Measurements from ENCODE around the gene TM4SF18. TPM values are rescaled to one million over a fixed set of nuclear protein-coding genes. Genes with fewer than 3 reads are reported as not detected.

TM4SF18 gene
- total RNA-seq, 1 donor from 2014 or later = 3.7 TPM

- no peak for DNase-seq (ENCODE audit: low spot score)
Observed at GRCh38 chr3:149284034-149284433, 49.4 kb downstream of the TM4SF18 start.

- no peak for DNase-seq (ENCODE audit: low spot score)
Observed at GRCh38 chr3:149283401-149283800, 50.0 kb downstream of the TM4SF18 start.

- no peak for DNase-seq (ENCODE audit: low spot score)
Observed at GRCh38 chr3:149282836-149283235, 50.6 kb downstream of the TM4SF18 start.

GRCh38 chr3:149282322-149282721, 51.1 kb downstream of the TM4SF18 start:
- DNase-seq (ENCODE audit: low spot score) = no peak

- no peak for DNase-seq (ENCODE audit: low spot score)
Observed at GRCh38 chr3:149280671-149281349, 52.6 kb downstream of the TM4SF18 start.

- no peak for DNase-seq (ENCODE audit: low spot score)
Observed at GRCh38 chr3:149278911-149279310, 54.5 kb downstream of the TM4SF18 start.

- DNase-seq (ENCODE audit: low spot score) = no peak
Observed at GRCh38 chr3:149277331-149277813, 56.1 kb downstream of the TM4SF18 start.

- DNase-seq (ENCODE audit: low spot score) = no peak
Observed at GRCh38 chr3:149276619-149277018, 56.8 kb downstream of the TM4SF18 start.

- DNase-seq (ENCODE audit: low spot score) = no peak
Observed at GRCh38 chr3:149274220-149274619, 59.2 kb downstream of the TM4SF18 start.

- DNase-seq (ENCODE audit: low spot score) = peak; percentile 57
Observed at GRCh38 chr3:149273096-149273751, 60.2 kb downstream of the TM4SF18 start.

- no peak for DNase-seq (ENCODE audit: low spot score)
Observed at GRCh38 chr3:149271669-149272068, 61.8 kb downstream of the TM4SF18 start.

- no peak for DNase-seq (ENCODE audit: low spot score)
Observed at GRCh38 chr3:149270180-149270579, 63.3 kb downstream of the TM4SF18 start.

- no peak for DNase-seq (ENCODE audit: low spot score)
Observed at GRCh38 chr3:149269687-149270086, 63.7 kb downstream of the TM4SF18 start.

Other genes with a start within 250 kb of the TM4SF18 start
- gene HLTF, start 247.1 kb downstream of the TM4SF18 start, total RNA-seq = 36.8 TPM
- gene HPS3, start 204.0 kb downstream of the TM4SF18 start, total RNA-seq = 27.5 TPM
- 12.5 TPM for gene CP, start 111.8 kb downstream of the TM4SF18 start, total RNA-seq
- gene TM4SF1, start 44.0 kb upstream of the TM4SF18 start, total RNA-seq = 58.1 TPM
- gene TM4SF4, start 141.1 kb upstream of the TM4SF18 start, total RNA-seq = not detected